Chondrocyte (in vitro differentiated cells): Measurements from ENCODE around the gene GPX7. TPM values are rescaled to one million over a fixed set of nuclear protein-coding genes. Genes with fewer than 3 reads are reported as not detected.

Source experiments
- DNase-seq: peaks from one replicate; pipeline ENCODE4 v3.0.0; 2021; ENCODE audit warnings: mixed read lengths, low spot score
- H3K27ac Mint-ChIP-seq: one replicate; pipeline ENCODE4 v1.8.0; 2021; ENCODE audit warnings: mild to moderate bottlenecking, moderate library complexity, mixed read lengths; ENCODE audit not compliant: unreplicated experiment
- H3K27me3 Mint-ChIP-seq: 2 replicates; pipeline ENCODE4 v1.8.0; 2021; ENCODE audit warnings: low read depth, mixed read lengths
- H3K36me3 Mint-ChIP-seq: 2 replicates; pipeline ENCODE4 v1.8.0; 2021; ENCODE audit warnings: low read depth, mixed read lengths
- H3K4me1 Mint-ChIP-seq: 2 replicates; pipeline ENCODE4 v1.8.0; 2021; ENCODE audit warnings: low read depth, mild to moderate bottlenecking, mixed read lengths
- H3K4me3 Mint-ChIP-seq: one replicate; pipeline ENCODE4 v1.8.0; 2021; ENCODE audit warnings: mild to moderate bottlenecking, moderate library complexity, mixed read lengths; ENCODE audit not compliant: unreplicated experiment
- H3K9me3 Mint-ChIP-seq: 2 replicates; pipeline ENCODE4 v1.8.0; 2021; ENCODE audit warnings: low read depth, mixed read lengths
- CTCF ChIP-seq: fragments of 200-600 bp; sonication (generic); IDR thresholded peaks from 2 replicates; pipeline ENCODE4 v1.5.0; 2021; ENCODE audit warnings: antibody characterized with exemption, mild to moderate bottlenecking, moderate library complexity
- total RNA-seq: library from RNA; stranded (reverse); gene quantifications from 3 replicates; pipeline ENCODE4 v1.2.1, GENCODE V29; 2021

Gene GPX7
- total RNA-seq, 1 donor from 2014 or later, result 83.8 TPM

- DNase-seq, result no peak
- peak; percentile 21 for TF ChIP-seq CTCF
- H3K9me3 Mint-ChIP-seq, result no peaks in the 10 kb centered on the region
- peaks cover 1% of the 10 kb centered on the region for H3K27me3 Mint-ChIP-seq
- H3K27ac Mint-ChIP-seq, result peak overlapping the region; percentile 60
- H3K36me3 Mint-ChIP-seq, result no peaks in the 10 kb centered on the region
- no peak overlapping the region for H3K4me3 Mint-ChIP-seq
- peaks cover 9% of the 10 kb centered on the region for H3K4me1 Mint-ChIP-seq
Measured at GRCh38 chr1:52567943-52568342, 34.2 kb upstream of the GPX7 start.

GRCh38 chr1:52569449-52570210 lies 32.5 kb upstream of the GPX7 start:
- no peaks in the 10 kb centered on the region for H3K9me3 Mint-ChIP-seq
- TF ChIP-seq CTCF, result no peak
- no peak overlapping the region for H3K4me3 Mint-ChIP-seq
- no peak for DNase-seq
- H3K36me3 Mint-ChIP-seq, result no peaks in the 10 kb centered on the region
- H3K27ac Mint-ChIP-seq, result no peak overlapping the region
- H3K27me3 Mint-ChIP-seq, result peaks cover 1% of the 10 kb centered on the region
- H3K4me1 Mint-ChIP-seq, result peaks cover 14% of the 10 kb centered on the region

- Mint-ChIP-seq H3K9me3 (no peaks in the 10 kb centered on the region), H3K27me3 (peaks cover 1% of the 10 kb centered on the region), H3K27ac (no peak overlapping the region), H3K4me1 (peaks cover 16% of the 10 kb centered on the region), H3K4me3 (no peak overlapping the region), H3K36me3 (no peaks in the 10 kb centered on the region)
- TF ChIP-seq CTCF, result no peak
- DNase-seq, result no peak
Measured at GRCh38 chr1:52571783-52572182, 30.4 kb upstream of the GPX7 start.

GRCh38 chr1:52572387-52572786 lies 29.8 kb upstream of the GPX7 start:
- no peak for DNase-seq

GRCh38 chr1:52574594-52574993 lies 27.6 kb upstream of the GPX7 start:
- Mint-ChIP-seq H3K4me3 (no peak overlapping the region), H3K9me3 (no peaks in the 10 kb centered on the region), H3K36me3 (no peaks in the 10 kb centered on the region), H3K27ac (peak overlapping the region; percentile 2), H3K4me1 (peaks cover 7% of the 10 kb centered on the region), H3K27me3 (no peaks in the 10 kb centered on the region)
- no peak for DNase-seq
- no peak for TF ChIP-seq CTCF

More at GRCh38 chr1:52572387-52572786, 29.8 kb upstream of the GPX7 start:
- no peak overlapping the region for H3K4me3 Mint-ChIP-seq
- peaks cover 16% of the 10 kb centered on the region for H3K4me1 Mint-ChIP-seq
- peaks cover 1% of the 10 kb centered on the region for H3K27me3 Mint-ChIP-seq
- no peak overlapping the region for H3K27ac Mint-ChIP-seq
- H3K9me3 Mint-ChIP-seq, result no peaks in the 10 kb centered on the region
- no peak for TF ChIP-seq CTCF
- no peaks in the 10 kb centered on the region for H3K36me3 Mint-ChIP-seq
